ENCODE measurements around the gene SZT2. TPM values are rescaled to one million over a fixed set of nuclear protein-coding genes. Genes with fewer than 3 reads are reported as not detected.

Gene SZT2
- total and polyA plus RNA-seq, 10 of the 15 experiments (the other 5 are each of a cell fraction or from before 2014, with no cell fraction given) = 1.4 to 38.3 (median 12.7) TPM

- in situ Hi-C loops (cut with MboI) (no loop called here), intact Hi-C loops (cut with micrococcal nuclease; ENCODE audit: unreplicated experiment) (no loop called here)
- Histone ChIP-seq H2AFZ (ENCODE audit: control insufficient read depth, low read depth, low read length) (no peak overlapping the region), H3K4me2 (ENCODE audit: control insufficient read depth, insufficient read depth) (no peak overlapping the region), H3K27me3 (replicated peaks in 1 of 2; ENCODE audit: control insufficient read depth in 2 of 2, insufficient read depth in 2 of 2, low read length in 1 of 2) (no peaks in the 10 kb centered on the region), H3K4me3 (no peak overlapping the region), H3K79me2 (ENCODE audit: control insufficient read depth, insufficient read depth, low read length) (no peaks in the 10 kb centered on the region), H3K9ac (ENCODE audit: control insufficient read depth, insufficient read depth, low read length) (no peak overlapping the region), H3K9me3 (replicated peaks; ENCODE audit: control insufficient read depth, insufficient read depth, low read length) (no peaks in the 10 kb centered on the region), H3K36me3 (ENCODE audit: control insufficient read depth in 2 of 2, insufficient read depth in 2 of 2, low read length in 1 of 2) (peaks cover 9 to 35% of the 10 kb centered on the region in 2 experiments; a peak in 3 of 4 replicates), H4K20me1 (ENCODE audit: control insufficient read depth, insufficient read depth) (no peaks in the 10 kb centered on the region; the same call in 1 of the 2 replicates), H3K27ac (ENCODE audit: control insufficient read depth, insufficient read depth) (no peak overlapping the region), H3K4me1 (ENCODE audit: control insufficient read depth, insufficient read depth, low read length) (no peaks in the 10 kb centered on the region)
- BruUV-seq (replicated peaks) = no TSS peak
- ATAC-seq (no peak), FAIRE-seq (no peak), DNase-seq (ENCODE audit: low read depth, low spot score) (no peak)
- 94% methylated on average over 1 of the region's 1 CpG for WGBS (ENCODE audit: insufficient coverage, insufficient replicate concordance, low lambda C conversion rate, missing lambda C conversion rate)
- CTCF ChIA-PET = no interaction called here
- POLR2A ChIA-PET = interaction anchor here (0.7 kb wide), 1 partner anchor 18 kb away, joined by 3 read pairs; no protein-coding TSS in a partner anchor
- SMC1A ChIA-PET (ENCODE audit: uncharacterized antibody, unreplicated experiment) = no interaction called here
- RAD21 ChIA-PET (ENCODE audit: unreplicated experiment) = interaction anchor here (1.2 kb wide), 1 partner anchor 9 kb away, joined by 3 read pairs; the partner anchor contains the start of gene HYI
- TF ChIP-seq, protein P1, sequence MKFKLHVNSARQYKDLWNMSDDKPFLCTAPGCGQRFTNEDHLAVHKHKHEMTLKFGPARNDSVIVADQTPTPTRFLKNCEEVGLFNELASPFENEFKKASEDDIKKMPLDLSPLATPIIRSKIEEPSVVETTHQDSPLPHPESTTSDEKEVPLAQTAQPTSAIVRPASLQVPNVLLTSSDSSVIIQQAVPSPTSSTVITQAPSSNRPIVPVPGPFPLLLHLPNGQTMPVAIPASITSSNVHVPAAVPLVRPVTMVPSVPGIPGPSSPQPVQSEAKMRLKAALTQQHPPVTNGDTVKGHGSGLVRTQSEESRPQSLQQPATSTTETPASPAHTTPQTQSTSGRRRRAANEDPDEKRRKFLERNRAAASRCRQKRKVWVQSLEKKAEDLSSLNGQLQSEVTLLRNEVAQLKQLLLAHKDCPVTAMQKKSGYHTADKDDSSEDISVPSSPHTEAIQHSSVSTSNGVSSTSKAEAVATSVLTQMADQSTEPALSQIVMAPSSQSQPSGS (IDR thresholded peaks at IDR 0.05; ENCODE audit: low read length) = no peak
- TF ChIP-seq NFYA (IDR thresholded peaks at IDR 0.05; ENCODE audit: borderline replicate concordance, low read depth, low read length) = no peak
- no peak for TF ChIP-seq HDAC2 (IDR thresholded peaks at IDR 0.05)
- TF ChIP-seq TARDBP (IDR thresholded peaks at IDR 0.05; ENCODE audit: borderline replicate concordance) = no peak
- TF ChIP-seq MTA2 (IDR thresholded peaks at IDR 0.05; ENCODE audit: low read depth) = no peak
Observed at GRCh38 chr1:43444836-43445235, 55.1 kb downstream of the SZT2 start.

Measured in GM12878 (cell line).